Lower leg skin (tissue), 4 donors: ENCODE data around the gene FARP1. TPM values are rescaled to one million over a fixed set of nuclear protein-coding genes. Genes with fewer than 3 reads are reported as not detected.

Experiments used
- DNase-seq, 2 donors: peaks; one replicate each; pipeline ENCODE4 v3.0.0-alpha.2; 2019; ENCODE audit warnings: low spot score in 2 of 2
- H3K4me3 ChIP-seq: fragments of 200-600 bp; sonication (generic); 2 replicates; pipeline ENCODE4 v1.5.1; 2017; ENCODE audit warnings: mild to moderate bottlenecking, low read depth; ENCODE audit not compliant: poor library complexity, severe bottlenecking
- CTCF ChIP-seq, 3 donors: fragments of 450-650 bp; IDR thresholded peaks; one replicate each; pipeline ENCODE4 v1.5.1; 2016; ENCODE audit warnings: antibody characterized with exemption in 3 of 3, mild to moderate bottlenecking in 3 of 3, moderate library complexity in 2 of 3
- POLR2A ChIP-seq, 2 donors: fragments of 450-650 bp; IDR thresholded peaks; one replicate each; pipeline ENCODE4 v1.6.1; 2016 to 2017; ENCODE audit warnings: antibody characterized with exemption in 2 of 2, mild to moderate bottlenecking in 1 of 2, moderate library complexity in 1 of 2
- WGBS, 2 donors: methylation state at CpG; one replicate each; pipeline ENCODE4 v1.1.5; 2018; 5-methylcytosine and 5-hydroxymethylcytosine counted together
- intact Hi-C: fragments of 100-400 bp; cut with DNase I; formaldehyde crosslinking; loops from one replicate; pipeline ENCODE4 v1.15.0; 2023; ENCODE audit warnings: low total_unique reads
- total RNA-seq, 4 donors: library from RNA; depleted of rRNA; stranded (reverse); fragments of >200 nt; gene quantifications; one replicate each; pipeline ENCODE4 v1.1.0, GENCODE V29; 2016

The FARP1 gene
- total RNA-seq, 4 donors from 2014 or later, result 4.9 to 26.2 (median 13.3) TPM

GRCh38 chr13:98286799-98287198 is 143.9 kb downstream of the FARP1 start:
- intact Hi-C loops, result no loop called here
- H3K4me3 ChIP-seq, result no peak overlapping the region
- WGBS, 2 donors, result 62 to 80% methylated on average over 2 of the region's 2 CpGs
- TF ChIP-seq CTCF (IDR thresholded peaks at IDR 0.05) (no peak), POLR2A (IDR thresholded peaks at IDR 0.05) (no peak)
- DNase-seq, result no peak

- no peak for TF ChIP-seq POLR2A (IDR thresholded peaks at IDR 0.05)
- no peak overlapping the region for H3K4me3 ChIP-seq
- WGBS, 2 donors, result 89% methylated on average over 6 of the region's 6 CpGs
- no peak for DNase-seq
- intact Hi-C loops, result no loop called here
These were observed 145.3 kb downstream of the FARP1 start for GRCh38 chr13:98288211-98288610.

GRCh38 chr13:98289339-98289945 is 146.5 kb downstream of the FARP1 start:
- DNase-seq, result no peak
- no peak overlapping the region for H3K4me3 ChIP-seq
- WGBS, 2 donors, result 95 to 96% methylated on average over 14 of the region's 14 CpGs
- TF ChIP-seq CTCF (IDR thresholded peaks at IDR 0.05), result no peak
- no peak for TF ChIP-seq POLR2A (IDR thresholded peaks at IDR 0.05)
- intact Hi-C loops, result no loop called here

- TF ChIP-seq POLR2A (IDR thresholded peaks at IDR 0.05) (no peak), CTCF (IDR thresholded peaks at IDR 0.05) (no peak)
- WGBS, 2 donors, result 94 to 96% methylated on average over 3 of the region's 3 CpGs
- no peak overlapping the region for H3K4me3 ChIP-seq
- no peak for DNase-seq
- intact Hi-C loops, result no loop called here
These were observed 147.4 kb downstream of the FARP1 start for GRCh38 chr13:98290261-98290660.

- no peak for TF ChIP-seq POLR2A (IDR thresholded peaks at IDR 0.05)
- TF ChIP-seq CTCF (IDR thresholded peaks at IDR 0.05), result no peak
- WGBS, 2 donors, result 79 to 84% methylated on average over 2 of the region's 2 CpGs
- no peak overlapping the region for H3K4me3 ChIP-seq
- no peak for DNase-seq
- intact Hi-C loops, result no loop called here
These were observed 148.8 kb downstream of the FARP1 start for GRCh38 chr13:98291658-98292057.

- DNase-seq, result no peak
- TF ChIP-seq POLR2A (IDR thresholded peaks at IDR 0.05), result no peak
- no peak for TF ChIP-seq CTCF (IDR thresholded peaks at IDR 0.05)
- intact Hi-C loops, result no loop called here
- H3K4me3 ChIP-seq, result no peak overlapping the region
- WGBS, 2 donors, result 89 to 93% methylated on average over 2 of the region's 2 CpGs
These were observed 150.2 kb downstream of the FARP1 start for GRCh38 chr13:98293103-98293502.
